Endodermal cell (in vitro differentiated cells): Measurements from ENCODE around the gene FADS2. TPM values are rescaled to one million over a fixed set of nuclear protein-coding genes. Genes with fewer than 3 reads are reported as not detected.

Experiments
- DNase-seq: peaks from one replicate; pipeline ENCODE4 v3.0.0-alpha.2; 2017
- H3K27ac ChIP-seq: 2 replicates; pipeline ENCODE4 v1.5.1; 2013; ENCODE audit warnings: mild to moderate bottlenecking, low read depth, low read length, moderate library complexity
- H3K27me3 ChIP-seq: 2 replicates; pipeline ENCODE4 v1.6.1; 2013; ENCODE audit warnings: mild to moderate bottlenecking, low read length, moderate library complexity; ENCODE audit not compliant: insufficient read depth, control insufficient read depth, poor library complexity, severe bottlenecking
- H3K36me3 ChIP-seq: 2 replicates; pipeline ENCODE4 v1.7.0; 2013; ENCODE audit warnings: mild to moderate bottlenecking, low read length, moderate library complexity; ENCODE audit not compliant: control insufficient read depth, insufficient read depth
- H3K4me1 ChIP-seq: one replicate; pipeline ENCODE4 v1.7.0; 2013; ENCODE audit warnings: low read length; ENCODE audit not compliant: control insufficient read depth, insufficient read depth
- H3K4me3 ChIP-seq: 2 replicates; pipeline ENCODE4 v1.5.1; 2013; ENCODE audit warnings: mild to moderate bottlenecking, low read length, moderate library complexity
- H3K9ac ChIP-seq: 2 replicates; pipeline ENCODE4 v1.6.1; 2013; ENCODE audit warnings: mild to moderate bottlenecking, low read length, moderate library complexity; ENCODE audit not compliant: poor library complexity, severe bottlenecking; ENCODE audit errors: extremely low read depth
- H3K9me3 ChIP-seq: 2 replicates; pipeline ENCODE4 v1.6.1; 2013; ENCODE audit warnings: mild to moderate bottlenecking, low read length, moderate library complexity; ENCODE audit not compliant: control insufficient read depth
- H3K27ac Mint-ChIP-seq: 2 replicates; pipeline ENCODE4 v1.8.0; 2020; ENCODE audit warnings: mixed read lengths
- H3K27me3 Mint-ChIP-seq: 2 replicates; pipeline ENCODE4 v1.8.0; 2021; ENCODE audit warnings: mild to moderate bottlenecking, mixed read lengths; ENCODE audit not compliant: insufficient read depth
- H3K36me3 Mint-ChIP-seq: 2 replicates; pipeline ENCODE4 v1.8.0; 2020; ENCODE audit warnings: low read depth, mixed read lengths
- H3K4me1 Mint-ChIP-seq: 2 replicates; pipeline ENCODE4 v1.8.0; 2020; ENCODE audit warnings: mixed read lengths
- H3K4me3 Mint-ChIP-seq: 2 replicates; pipeline ENCODE4 v1.8.0; 2020; ENCODE audit warnings: mild to moderate bottlenecking, moderate library complexity, mixed read lengths
- H3K9me3 Mint-ChIP-seq: 2 replicates; pipeline ENCODE4 v1.8.0; 2020; ENCODE audit warnings: mild to moderate bottlenecking, mixed read lengths
- WGBS, 2 experiments: methylation state at CpG; one replicate each; pipeline versions ENCODE4 v1.1.5 to v1.1.7; 2013; ENCODE audit warnings: missing lambda C conversion rate in 2 of 2, mixed read lengths in 1 of 2; ENCODE audit not compliant: insufficient coverage in 1 of 2, insufficient read length in 1 of 2; 5-methylcytosine and 5-hydroxymethylcytosine counted together
- total RNA-seq, 2 donors: library from RNA; stranded (reverse); fragmentation: NEBNext Ultra II Directional in 1 of 2; extraction: Animal tissue kit (Norgen Biotek cat#: 25700) in 1 of 2; gene quantifications; 2 replicates in 1 of 2; 3 replicates in 1 of 2; pipeline ENCODE4 v1.2.1, GENCODE V29; 2021
- TF ChIP-seq, protein P1 (sequence below): fragments of 200-600 bp; sonication (generic); conservative IDR thresholded peaks from 2 replicates; pipeline ENCODE4 v1.5.0; 2021; ENCODE audit warnings: antibody characterized with exemption, mild to moderate bottlenecking

Gene FADS2
- total RNA-seq, 2 donors from 2014 or later: 344 to 381 TPM

GRCh38 chr11:61879152-61879551 is 51.1 kb downstream of the FADS2 start:
- H3K9me3 Mint-ChIP-seq: peaks cover 2% of the 10 kb centered on the region
- H3K27me3 ChIP-seq: no peaks in the 10 kb centered on the region
- H3K27ac ChIP-seq: no peak overlapping the region
- no peak overlapping the region for H3K4me3 Mint-ChIP-seq
- H3K9ac ChIP-seq: no peak overlapping the region
- H3K36me3 Mint-ChIP-seq: peaks cover 3% of the 10 kb centered on the region
- H3K4me1 ChIP-seq: peaks cover 4% of the 10 kb centered on the region
- TF ChIP-seq, protein P1, sequence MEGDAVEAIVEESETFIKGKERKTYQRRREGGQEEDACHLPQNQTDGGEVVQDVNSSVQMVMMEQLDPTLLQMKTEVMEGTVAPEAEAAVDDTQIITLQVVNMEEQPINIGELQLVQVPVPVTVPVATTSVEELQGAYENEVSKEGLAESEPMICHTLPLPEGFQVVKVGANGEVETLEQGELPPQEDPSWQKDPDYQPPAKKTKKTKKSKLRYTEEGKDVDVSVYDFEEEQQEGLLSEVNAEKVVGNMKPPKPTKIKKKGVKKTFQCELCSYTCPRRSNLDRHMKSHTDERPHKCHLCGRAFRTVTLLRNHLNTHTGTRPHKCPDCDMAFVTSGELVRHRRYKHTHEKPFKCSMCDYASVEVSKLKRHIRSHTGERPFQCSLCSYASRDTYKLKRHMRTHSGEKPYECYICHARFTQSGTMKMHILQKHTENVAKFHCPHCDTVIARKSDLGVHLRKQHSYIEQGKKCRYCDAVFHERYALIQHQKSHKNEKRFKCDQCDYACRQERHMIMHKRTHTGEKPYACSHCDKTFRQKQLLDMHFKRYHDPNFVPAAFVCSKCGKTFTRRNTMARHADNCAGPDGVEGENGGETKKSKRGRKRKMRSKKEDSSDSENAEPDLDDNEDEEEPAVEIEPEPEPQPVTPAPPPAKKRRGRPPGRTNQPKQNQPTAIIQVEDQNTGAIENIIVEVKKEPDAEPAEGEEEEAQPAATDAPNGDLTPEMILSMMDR: no peak
- H3K9me3 ChIP-seq: no peaks in the 10 kb centered on the region
- H3K4me1 Mint-ChIP-seq: peaks cover 11% of the 10 kb centered on the region
- H3K4me3 ChIP-seq: no peak overlapping the region
- H3K27ac Mint-ChIP-seq: no peak overlapping the region
- 90 to 94% methylated on average over 2 to 7 of the region's 7 CpGs for WGBS, 2 experiments
- DNase-seq: no peak
- H3K36me3 ChIP-seq: no peaks in the 10 kb centered on the region
- H3K27me3 Mint-ChIP-seq: no peaks in the 10 kb centered on the region

GRCh38 chr11:61880031-61880430 is 51.9 kb downstream of the FADS2 start:
- no peaks in the 10 kb centered on the region for H3K9me3 ChIP-seq
- no peak overlapping the region for H3K9ac ChIP-seq
- no peak for DNase-seq
- Mint-ChIP-seq H3K4me3 (no peak overlapping the region), H3K36me3 (peaks cover 3% of the 10 kb centered on the region), H3K4me1 (peaks cover 11% of the 10 kb centered on the region), H3K27ac (no peak overlapping the region), H3K9me3 (peaks cover 2% of the 10 kb centered on the region), H3K27me3 (no peaks in the 10 kb centered on the region)
- H3K4me1 ChIP-seq: peaks cover 4% of the 10 kb centered on the region
- 92 to 95% methylated on average over 11 of the region's 11 CpGs for WGBS, 2 experiments
- TF ChIP-seq, protein P1: no peak
- no peak overlapping the region for H3K27ac ChIP-seq
- no peak overlapping the region for H3K4me3 ChIP-seq
- no peaks in the 10 kb centered on the region for H3K36me3 ChIP-seq
- H3K27me3 ChIP-seq: no peaks in the 10 kb centered on the region

- Histone ChIP-seq H3K4me3 (no peak overlapping the region), H3K9ac (no peak overlapping the region), H3K36me3 (no peaks in the 10 kb centered on the region), H3K27ac (no peak overlapping the region), H3K4me1 (peaks cover 4% of the 10 kb centered on the region), H3K9me3 (no peaks in the 10 kb centered on the region), H3K27me3 (no peaks in the 10 kb centered on the region)
- Mint-ChIP-seq H3K36me3 (peaks cover 3% of the 10 kb centered on the region), H3K27ac (no peak overlapping the region), H3K4me1 (peaks cover 11% of the 10 kb centered on the region), H3K27me3 (no peaks in the 10 kb centered on the region), H3K9me3 (peaks cover 2% of the 10 kb centered on the region), H3K4me3 (no peak overlapping the region)
- 93 to 94% methylated on average over 6 of the region's 6 CpGs for WGBS, 2 experiments
- no peak for DNase-seq
- TF ChIP-seq, protein P1: no peak
Measured at GRCh38 chr11:61880454-61880853, 52.4 kb downstream of the FADS2 start.
